ENCODE data around the gene LNP1.

The LNP1 gene

DNA sequence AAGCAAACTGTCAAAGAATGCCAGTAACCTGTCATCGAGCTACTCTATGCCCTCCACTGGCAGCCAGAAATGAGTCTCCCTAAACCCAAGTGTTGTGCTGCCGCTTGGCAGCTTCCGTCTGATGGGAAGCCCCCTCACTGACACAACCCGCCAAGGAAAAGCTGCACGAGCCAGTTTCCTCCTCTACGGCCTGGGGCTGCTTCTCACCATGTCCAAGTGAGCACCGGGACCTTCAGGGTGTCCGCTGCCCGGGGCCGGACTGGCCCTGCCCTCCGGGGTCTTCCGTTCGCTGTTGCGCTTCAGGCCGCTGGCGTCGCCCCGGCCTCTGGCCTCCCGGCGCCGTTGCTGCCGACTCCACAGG lies 940 bp upstream of the LNP1 start:
- no peak for DNase-seq

DNA sequence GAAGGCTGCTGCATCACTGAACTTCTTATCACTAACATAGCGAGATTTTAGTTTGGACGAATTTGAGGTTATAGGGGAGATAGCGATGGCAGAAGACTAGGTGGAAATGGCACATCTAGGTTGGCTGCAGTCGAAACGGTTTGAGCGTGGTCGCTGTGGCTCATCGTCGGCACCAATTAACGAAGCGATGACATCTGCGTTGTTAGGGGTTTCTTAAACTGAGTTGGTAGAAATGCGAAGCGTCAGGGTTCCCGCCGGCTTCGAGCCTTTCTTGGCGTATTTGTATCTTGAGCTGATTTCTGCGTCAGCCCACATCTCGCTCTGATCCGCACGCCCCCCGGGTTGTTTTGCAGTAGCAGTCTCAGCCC lies 319 bp downstream of the LNP1 start:
- peak; percentile 30 to 64 for DNase-seq

DNA sequence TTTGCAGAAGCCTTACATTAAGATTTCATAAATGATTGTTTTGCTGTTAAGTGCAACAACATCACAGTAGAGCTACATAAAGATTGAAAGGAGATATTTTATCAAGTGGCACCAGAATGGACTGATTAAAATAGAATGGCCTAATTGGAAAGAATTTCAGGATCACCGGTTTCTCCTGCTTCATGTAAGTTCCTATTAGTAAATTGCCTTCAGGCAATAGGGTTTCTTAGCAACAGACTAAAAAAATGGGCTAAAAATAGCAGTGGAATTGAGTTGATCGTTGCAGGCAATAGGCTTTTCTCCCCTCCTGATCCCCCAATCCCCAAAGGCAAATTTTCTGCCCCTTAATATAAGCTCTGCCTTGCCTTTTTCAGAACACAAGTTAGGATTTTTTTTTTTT lies 917 bp downstream of the LNP1 start:
- peak in 1 of 2 experiments; percentile 15 for DNase-seq

DNA sequence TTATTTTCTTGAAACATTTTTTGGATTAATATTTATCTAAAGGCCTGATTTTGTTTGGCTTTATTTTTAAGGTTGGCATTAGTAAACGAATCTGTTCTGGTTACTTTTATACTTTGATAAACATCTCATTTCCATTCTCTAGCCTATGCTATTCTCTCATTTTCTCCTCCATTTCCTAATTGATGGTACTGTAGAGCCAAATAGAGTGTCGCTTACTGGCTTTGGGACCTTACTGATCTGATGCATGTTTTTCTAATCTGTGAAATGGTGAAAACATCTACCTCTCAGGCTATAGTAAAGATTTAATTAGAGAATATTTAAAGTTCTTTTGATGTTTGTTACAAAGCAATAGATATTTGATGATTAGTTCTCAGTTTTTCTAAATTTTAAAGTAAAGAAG lies 1.6 kb downstream of the LNP1 start:
- no peak for DNase-seq

DNA sequence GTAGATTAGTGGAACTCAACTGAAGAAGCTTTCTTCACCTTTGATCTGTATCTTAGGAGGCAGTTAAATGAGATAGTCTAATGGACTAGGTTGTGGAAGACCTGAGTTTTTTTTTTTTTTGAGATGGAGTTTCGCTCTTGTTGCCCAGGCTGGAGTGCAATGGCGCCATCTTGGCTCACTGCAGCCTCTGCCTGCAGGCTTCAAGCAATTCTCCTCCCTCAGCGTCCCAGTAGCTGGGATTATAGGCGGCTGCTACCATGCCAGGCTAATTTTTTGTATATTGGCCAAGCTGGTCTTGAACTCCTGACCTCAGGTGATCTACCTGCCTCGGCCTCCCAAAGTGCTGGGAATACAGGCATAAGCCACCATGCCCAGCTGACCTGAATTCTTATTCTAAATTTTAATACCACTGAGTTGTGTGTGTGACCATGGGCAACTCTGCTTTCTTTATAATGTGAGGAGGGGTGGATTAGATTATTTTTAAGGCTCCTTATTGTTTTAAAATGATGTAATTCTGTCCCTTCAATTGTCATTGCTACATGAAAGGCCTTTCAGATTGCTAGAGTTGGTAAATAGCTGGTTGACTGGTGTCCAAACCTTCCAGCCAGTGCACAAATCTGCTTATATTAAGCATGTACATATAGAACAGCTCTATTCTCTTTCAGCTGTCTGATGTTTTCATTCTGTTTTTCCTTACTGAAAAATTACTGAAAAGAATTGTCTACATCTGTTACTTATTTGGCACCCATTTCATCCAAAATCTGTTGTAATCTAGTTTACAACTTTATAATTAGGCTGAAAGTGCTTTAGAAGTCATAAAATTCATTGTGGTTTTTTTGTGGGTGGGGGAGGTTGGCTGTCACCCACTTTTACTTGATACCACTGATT lies 2.3 kb downstream of the LNP1 start:
- DNase-seq, result no peak

DNA sequence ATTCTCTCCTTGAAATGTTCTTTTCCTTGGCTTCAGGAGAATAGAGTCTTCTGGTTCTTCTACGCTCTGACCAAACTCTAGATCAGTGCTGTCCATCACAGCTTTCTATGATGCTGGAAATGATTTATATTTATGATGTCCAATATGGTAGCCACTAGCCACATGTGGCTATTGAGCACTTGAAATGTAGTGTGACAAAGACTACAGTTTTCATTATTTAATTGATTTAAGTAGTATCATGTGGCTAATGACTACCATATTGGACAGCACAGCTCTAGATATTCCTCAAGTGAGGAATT lies 2.9 kb downstream of the LNP1 start:
- DNase-seq, result no peak

DNA sequence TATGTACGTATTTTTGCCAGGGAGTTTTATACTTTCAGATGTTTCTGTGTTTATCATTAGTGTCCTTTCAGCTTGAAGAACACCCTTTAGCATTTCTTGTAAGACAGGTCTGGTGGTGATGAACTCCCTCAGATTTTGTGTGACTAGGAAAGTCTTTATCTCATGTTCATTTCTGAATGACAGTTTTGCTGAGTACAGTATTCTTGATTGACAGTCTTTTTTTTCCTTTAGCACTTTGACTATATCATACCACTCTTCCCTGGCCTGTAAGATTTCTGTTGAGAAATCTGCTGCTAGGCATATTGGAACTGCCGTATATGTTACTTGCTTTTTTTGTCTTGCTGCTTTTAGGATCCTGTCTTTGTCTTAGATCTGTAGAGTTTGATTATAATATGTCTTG lies 5.8 kb downstream of the LNP1 start:
- DNase-seq, result no peak

DNA sequence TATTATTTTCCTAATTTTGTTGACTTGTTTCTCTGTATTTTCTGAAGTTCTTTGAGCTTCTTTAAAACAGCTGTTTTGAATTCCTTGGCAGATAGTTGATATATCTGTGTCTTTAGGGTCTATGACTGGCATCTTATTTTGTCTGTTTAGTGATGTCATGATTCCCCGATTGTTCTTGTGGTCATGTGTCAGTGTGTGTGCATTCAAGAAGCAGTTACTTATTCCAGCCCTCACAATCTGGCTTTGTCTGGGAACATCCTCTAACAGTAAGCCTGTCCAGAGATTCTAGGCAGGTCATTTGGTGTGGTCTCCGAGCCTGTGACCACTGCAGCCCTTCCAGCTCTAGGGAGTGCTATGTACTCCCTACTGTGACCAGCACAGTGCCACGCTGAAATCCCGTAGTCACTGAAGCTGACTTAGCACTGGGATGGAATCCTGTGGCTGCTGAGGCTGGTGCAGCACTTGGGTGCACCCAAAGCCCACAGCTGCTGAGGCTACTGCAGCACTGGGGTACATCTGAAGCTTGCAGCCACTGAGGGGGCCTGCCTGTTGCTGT lies 6.7 kb downstream of the LNP1 start:
- DNase-seq, result no peak

DNA sequence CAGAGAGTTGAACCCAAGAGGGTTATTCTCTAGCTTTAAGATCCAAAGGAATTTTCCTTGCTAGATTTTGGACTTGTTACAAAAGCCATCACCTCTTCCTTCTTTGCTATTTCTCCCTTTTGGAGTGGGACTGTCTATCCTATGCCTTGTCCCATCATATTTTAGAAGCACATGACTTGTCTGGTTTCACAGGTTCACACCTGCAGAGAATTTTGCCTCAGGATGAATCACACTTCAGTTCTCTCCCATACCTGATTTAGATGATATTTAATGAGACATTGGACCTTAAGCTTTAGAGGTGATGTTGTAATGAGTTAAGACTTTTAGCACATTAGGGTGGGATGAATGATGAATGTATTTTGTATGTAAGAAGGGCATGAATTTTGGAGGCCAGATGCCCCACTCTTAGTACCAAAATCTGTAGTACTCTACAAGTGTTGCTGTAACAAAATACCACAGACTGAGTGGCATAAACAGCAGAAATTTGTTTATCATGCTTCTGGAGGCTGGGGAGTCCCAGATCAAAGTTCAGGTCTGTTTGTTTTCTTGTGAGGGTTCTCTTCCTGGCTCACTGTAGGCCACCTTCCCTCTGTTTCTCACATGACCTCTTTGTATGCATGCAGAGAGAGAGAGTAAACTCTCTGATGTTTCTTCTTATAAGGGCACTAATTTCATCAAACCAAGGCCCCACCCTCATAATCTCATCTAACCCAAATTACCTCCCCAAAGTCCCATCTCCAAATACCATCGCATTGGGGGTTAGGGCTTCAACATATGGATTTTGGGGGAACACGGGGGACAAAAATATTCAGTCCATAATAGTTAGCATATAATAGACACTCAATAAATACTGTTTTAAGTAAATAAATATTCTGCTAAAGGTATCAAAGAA lies 10.0 kb downstream of the LNP1 start:
- DNase-seq, result no peak

DNA sequence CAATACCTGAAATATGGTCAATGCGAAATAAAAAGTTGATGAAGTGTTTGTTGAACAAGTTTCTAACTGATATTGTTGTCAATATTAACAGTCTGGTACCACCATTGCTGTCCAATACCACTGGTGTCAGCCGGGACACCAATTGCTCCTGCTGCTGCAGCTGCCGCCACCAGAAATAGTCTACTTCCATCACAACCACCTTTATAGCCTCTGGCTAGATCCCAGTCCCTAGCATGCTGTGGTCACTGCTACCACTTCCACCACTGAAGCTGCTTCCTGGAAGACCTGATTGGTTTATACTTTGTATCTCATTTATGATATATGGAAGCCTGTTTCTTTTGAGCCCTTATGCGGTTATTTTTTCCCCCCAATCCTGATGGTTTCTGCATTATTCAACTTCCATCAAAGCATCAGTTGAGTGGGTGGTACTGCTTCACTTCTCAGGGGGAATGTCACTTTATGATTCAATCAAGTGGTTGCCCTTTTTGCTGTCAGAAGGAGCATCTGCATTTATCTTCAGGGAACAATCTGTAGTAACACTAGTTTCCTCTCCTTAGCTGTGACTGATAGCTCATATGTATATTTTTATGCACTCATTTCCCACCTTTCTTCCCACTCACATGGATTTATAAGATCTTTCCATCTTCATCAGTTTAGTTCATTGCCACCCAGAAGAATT lies 11.7 kb downstream of the LNP1 start:
- DNase-seq, result peak; percentile 74 to 80

DNA sequence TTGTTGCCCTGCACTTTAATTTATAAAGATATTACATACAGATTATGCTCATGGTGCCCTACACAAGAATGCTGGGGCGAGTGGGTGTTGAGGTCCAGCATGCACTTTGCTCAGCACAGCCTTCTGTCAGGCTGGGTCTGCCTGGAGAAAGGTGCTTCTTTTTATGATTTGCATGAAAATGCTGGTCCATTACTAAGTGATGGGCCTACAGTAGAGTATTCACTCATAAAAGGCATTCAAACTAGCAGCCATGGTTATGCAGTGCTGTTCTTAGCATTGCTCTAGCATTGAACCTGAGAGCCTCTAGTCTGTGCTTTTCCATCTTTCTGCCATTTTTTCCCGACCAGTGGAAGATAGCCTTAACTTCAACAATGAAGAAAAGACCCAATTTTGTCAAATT lies 12.3 kb downstream of the LNP1 start:
- DNase-seq, result no peak

DNA sequence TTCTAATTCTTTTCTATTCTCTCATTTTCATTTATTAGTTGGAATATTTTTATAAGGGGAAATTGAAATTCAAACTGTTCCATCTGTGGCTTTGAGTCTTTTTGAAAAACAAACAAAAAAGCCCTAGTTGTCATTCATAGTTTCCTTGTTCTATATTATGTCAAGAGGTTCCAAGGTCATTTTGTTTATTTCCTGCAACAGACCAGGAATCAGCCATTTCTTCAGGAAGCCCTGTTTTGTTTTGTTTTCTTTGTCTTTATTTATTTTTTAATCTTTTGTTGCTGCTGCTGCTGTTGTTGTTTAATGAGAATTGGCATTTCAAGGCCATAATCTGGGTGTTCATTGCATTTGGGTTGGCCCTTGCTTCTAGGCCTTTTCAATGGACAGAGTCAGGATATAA lies 14.8 kb downstream of the LNP1 start:
- DNase-seq, result no peak

DNA sequence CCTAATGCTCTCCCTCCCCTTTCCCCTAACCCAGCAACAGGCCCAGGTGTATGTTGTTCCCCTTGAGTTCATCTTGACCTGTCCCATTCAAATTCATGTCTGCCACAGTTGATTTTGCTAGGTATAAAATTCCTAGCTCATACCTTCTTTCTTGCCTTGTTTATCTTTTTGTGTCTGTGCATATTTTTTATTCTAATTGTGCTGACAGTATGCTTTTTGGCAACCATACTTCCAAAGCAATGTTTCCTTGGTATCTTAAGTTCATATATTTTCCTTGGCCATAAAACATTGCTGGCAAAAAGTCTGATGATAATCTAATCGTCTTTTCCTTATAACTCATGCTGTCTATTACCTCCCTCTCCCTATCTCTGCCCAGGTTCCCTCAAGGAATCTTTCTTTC lies 15.5 kb downstream of the LNP1 start:
- no peak for DNase-seq

DNA sequence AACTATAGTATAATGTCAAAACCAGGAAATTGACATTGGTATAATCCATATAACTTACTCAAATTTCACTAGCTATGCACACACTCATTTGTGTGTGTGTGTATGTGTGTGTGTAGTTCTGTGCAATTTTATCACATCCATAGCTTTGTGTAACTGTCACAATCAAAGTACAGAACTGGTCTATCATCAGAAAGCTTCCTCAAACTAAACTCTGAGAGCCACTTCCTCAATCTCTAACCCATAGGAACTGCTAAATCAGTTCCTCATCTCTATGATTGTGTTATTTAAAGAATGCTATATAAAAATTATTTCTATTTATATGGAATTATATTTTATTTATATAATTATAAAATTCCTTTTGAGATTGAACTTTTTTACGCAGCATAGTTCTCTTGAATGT lies 18.1 kb downstream of the LNP1 start:
- DNase-seq, result no peak

DNA sequence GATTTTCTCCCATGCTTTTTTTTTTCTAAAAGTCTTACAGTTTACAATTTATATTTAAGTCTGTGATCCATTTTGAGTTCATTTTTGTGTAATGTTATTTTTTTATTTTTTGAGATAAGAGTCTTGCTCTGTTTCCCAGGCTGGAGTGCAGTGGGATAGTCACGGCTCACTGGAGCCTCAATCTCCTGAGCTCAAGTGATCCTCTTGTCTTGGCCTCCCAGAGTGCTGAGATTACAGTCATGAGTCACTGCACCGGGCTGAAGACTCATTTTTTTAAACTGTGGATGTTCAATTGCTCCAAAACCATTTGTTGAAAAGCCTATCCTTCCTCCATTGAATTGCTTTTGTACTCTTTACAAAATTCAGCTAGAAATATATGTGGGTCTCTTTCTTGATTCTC lies 19.5 kb downstream of the LNP1 start:
- no peak for DNase-seq

DNA sequence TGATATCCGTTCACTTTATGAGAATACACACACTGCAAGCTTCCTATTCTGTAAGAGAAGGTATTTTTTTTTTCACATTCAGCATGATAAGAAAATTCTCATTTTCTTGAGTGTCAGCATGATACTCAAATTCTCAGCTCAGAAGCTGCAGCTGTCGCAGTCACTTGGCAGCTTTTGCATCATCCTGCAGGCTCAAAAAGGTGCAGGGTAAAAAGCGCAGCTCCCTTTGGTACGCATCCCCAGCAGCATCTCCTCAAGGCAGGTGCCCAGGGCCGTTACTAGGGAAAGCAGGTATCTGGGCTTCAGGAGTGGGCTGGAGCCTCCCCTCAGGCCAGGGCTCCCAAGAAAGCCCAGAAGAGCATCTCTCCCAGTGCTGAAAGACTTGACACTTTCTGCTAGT lies 22.3 kb downstream of the LNP1 start:
- DNase-seq, result no peak

DNA sequence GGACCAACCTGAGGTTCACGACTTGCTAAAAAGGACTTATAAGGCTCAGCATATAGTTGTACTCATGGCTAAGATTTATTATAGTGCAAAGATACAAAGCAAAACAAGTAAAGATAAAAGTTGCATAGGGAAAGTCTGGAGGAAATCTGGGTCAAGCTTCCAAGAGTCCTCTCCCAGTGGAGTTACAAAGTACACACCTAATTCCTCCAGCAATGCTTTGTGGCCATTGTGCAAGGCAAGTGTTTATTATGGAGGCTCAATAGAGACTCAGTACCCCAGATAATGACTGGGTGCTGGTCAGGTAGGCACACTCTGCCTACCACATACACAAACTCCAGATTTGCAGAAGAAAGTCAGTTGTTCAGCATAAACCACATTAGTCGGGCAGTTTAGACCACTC lies 22.9 kb downstream of the LNP1 start:
- DNase-seq, result no peak

DNA sequence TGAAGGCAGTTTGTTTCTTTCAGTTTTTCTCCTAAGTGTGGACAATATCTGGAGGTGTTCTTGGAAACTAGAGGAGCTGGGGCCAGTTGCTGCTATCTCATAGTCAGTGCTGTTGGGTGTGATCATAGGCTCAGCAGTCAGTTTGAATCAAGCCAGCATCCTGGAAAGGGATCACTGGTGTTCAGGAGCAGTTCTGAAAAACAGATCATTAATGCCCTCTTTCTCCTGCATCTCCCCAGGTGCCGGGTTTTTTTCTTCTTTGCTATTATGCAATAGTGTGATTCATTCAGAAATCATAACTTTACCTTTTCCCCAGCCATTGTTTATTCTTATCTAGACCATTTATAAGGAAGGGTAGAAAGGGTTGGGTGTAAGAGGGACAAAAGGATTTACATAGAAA lies 24.0 kb downstream of the LNP1 start:
- no peak for DNase-seq

DNA sequence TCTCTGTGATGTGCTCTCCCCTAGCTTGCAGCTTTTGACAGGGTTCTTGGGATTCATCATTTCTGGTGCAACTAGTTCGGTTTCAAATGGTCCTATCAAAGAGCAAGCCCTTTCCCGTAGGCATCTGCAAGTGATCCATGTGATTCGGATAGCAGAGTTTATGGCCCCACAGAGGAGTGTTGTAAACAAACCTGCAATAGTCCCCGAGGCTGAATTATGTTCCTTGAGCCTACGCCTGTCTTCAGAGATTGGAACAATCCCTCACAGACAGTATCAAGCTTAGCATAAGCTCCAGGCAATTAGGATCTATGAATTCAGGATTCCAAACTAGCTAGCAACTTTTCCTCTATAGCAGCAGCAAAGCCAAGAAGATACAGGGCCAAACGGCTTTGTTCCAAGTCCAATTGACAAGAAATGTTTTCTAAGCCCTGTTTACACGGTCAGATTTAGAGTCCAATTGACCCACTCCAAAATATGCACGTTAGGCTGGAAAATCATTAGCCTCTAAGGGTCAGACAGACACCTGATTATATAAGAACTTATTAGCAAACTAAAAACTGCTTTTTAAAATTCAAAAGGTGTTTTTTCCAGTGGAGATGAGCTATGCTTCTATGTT lies 24.8 kb downstream of the LNP1 start:
- no peak for DNase-seq

DNA sequence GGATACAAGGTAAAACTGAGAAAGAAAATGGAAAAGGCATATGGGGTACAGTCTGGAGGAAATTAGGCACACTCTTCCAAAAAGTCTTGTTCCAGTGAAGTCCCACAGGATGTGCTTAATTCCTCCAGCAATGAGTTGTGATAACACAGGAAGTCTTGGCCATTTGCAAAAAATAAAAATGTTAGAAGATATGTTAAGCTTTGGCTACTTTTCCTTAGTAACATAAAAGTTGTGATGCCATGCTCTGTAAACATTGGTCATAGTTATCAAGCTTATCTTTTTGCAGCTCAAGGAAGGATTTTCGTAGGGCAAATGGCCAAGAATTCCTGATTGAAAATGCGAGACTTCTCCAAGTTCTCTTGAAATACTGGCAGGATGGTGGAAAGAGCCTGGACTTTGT lies 26.4 kb downstream of the LNP1 start:
- no peak for DNase-seq

DNA sequence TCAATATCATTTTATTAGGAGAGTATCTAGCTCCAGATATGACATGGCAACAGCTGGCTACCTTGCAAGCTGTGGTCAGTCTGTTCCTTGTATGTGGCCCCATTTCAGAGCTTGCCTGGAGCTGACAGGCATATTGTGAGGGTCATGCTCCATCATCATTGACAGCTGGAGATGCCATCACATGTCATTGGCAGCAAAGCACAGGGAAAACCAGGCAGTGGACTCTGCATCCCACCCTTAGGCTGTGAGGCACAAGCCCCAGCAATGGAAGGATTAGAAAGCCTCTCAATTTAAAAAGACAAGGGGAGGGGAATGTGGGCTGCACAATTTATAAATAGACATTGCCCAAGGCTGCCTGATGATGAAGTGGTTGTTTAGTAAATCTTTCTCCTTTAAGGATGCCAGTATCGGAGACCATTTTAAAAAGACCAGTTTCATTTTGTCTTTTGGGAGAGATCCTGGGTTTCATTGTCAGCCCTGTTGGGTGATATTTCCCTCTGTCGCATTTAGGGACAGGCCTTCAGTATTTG lies 27.9 kb downstream of the LNP1 start:
- DNase-seq, result no peak

DNA sequence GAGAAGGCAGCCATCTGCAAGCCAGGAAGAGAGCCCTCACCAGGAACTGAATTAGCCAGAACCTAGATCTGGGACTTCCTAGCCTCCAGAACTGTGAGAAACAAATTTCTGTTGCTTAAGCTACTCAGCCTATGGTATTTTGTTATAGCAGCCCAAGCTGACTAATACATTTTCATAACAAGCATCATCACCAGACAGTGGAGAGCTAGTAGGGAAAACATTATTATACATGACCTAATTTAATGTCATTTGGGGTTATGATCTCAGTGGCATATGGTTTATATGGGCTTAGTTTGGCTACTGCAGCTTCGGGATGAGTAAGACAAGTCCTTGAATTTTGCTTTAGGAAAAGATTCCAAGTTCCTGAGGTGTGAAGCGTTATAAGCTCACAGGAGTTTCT lies 35.6 kb downstream of the LNP1 start:
- DNase-seq, result no peak

Measured in SHP77 (cell line).